ENCODE data around the gene DNAH17. TPM values are rescaled to one million over a fixed set of nuclear protein-coding genes. Genes with fewer than 3 reads are reported as not detected.
A peak's percentile ranks its signal among the peaks of the same experiment; 100 is the strongest.

The DNAH17 gene
- total RNA-seq, 1 experiment from 2014 or later, result 0.18 TPM

DNA sequence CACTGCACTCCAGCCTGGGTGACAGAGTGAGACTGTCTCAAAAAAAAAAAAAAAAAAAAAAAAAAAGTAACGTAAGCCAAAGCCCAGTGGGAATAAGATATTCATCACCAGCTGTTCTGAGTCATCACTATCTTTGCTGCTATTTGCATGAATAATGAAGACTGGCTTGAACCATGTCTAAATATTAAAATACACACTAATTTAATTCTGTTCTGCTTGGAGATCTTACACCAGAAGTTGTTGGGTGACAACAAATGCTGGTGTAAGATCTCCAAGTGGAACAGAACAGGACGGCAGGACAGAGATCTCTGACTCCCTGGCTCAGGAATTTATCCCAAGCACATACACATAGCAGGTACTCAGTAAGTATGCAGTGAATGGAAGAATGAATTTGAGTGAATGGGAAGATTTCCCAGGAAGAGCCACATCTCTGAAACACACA lies 19.6 kb downstream of the DNAH17 start:
- Histone ChIP-seq H3K4me3 (ENCODE audit: low read depth in 2 of 2, low read length in 2 of 2) (no peak overlapping the region), H3K9me3 (ENCODE audit: control insufficient read depth, insufficient read depth, low read depth, low read length) (no peaks in the 10 kb centered on the region; the same call in 1 of the 2 replicates), H3K36me3 (ENCODE audit: control insufficient read depth, insufficient read depth, low read length) (no peaks in the 10 kb centered on the region), H3K27ac (ENCODE audit: low read length) (no peak overlapping the region), H3K4me1 (ENCODE audit: control insufficient read depth, insufficient read depth, low read length) (no peaks in the 10 kb centered on the region), H3K27me3 (ENCODE audit: control insufficient read depth, insufficient read depth, low read length) (no peaks in the 10 kb centered on the region)
- in situ Hi-C loops (cut with HindIII; ENCODE audit: low pct_unique_long_range_greater_than_20kb, low sequenced_read_pairs), result no loop called here
- no peak for DNase-seq (ENCODE audit: low read depth, low spot score)
- ATAC-seq, result peak; percentile 29; the same call in 1 of the 2 replicates
- ChIA-PET POLR2A (no interaction called here), CTCF (no interaction called here)
- no TSS peak for BruUV-seq (replicated peaks)
- TF ChIP-seq SIN3A (IDR thresholded peaks at IDR 0.05; ENCODE audit: borderline replicate concordance, insufficient read depth, low read depth, low read length), result no peak
- TF ChIP-seq REST (IDR thresholded peaks at IDR 0.05; ENCODE audit: insufficient read depth in 1 of 2, low read depth in 2 of 2, low read length in 1 of 2), result no peak
- no peak for TF ChIP-seq TCF7L2 (IDR thresholded peaks at IDR 0.05; ENCODE audit: low read depth, low read length)
- no peak for TF ChIP-seq POLR2AphosphoS5 (IDR thresholded peaks at IDR 0.05; ENCODE audit: low read depth, low read length)
- TF ChIP-seq, protein P1, sequence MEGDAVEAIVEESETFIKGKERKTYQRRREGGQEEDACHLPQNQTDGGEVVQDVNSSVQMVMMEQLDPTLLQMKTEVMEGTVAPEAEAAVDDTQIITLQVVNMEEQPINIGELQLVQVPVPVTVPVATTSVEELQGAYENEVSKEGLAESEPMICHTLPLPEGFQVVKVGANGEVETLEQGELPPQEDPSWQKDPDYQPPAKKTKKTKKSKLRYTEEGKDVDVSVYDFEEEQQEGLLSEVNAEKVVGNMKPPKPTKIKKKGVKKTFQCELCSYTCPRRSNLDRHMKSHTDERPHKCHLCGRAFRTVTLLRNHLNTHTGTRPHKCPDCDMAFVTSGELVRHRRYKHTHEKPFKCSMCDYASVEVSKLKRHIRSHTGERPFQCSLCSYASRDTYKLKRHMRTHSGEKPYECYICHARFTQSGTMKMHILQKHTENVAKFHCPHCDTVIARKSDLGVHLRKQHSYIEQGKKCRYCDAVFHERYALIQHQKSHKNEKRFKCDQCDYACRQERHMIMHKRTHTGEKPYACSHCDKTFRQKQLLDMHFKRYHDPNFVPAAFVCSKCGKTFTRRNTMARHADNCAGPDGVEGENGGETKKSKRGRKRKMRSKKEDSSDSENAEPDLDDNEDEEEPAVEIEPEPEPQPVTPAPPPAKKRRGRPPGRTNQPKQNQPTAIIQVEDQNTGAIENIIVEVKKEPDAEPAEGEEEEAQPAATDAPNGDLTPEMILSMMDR (IDR thresholded peaks at IDR 0.05), result no peak
- intact Hi-C loops (cut with micrococcal nuclease; ENCODE audit: unreplicated experiment), result no loop called here

DNA sequence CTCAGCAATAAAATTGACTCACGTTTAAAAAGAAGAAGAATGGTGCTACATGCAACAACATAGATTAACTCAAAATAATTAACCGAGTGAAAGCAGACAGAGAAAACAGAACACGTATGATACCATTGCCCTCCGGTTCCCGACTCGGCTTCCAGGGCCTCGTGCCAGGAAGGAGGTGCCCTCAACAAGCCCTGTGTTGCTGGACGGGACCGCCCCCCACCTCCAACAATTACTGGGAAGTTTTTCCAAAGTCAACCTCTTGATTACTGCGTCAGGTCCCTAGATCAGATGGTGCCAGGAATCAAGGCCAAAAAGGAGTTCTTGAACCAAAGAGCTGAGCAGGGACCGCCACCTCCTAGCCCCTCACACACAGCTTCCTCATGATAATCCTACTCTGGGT lies 20.4 kb downstream of the DNAH17 start:
- H3K9me3 ChIP-seq (ENCODE audit: control insufficient read depth, insufficient read depth, low read depth, low read length), result no peaks in the 10 kb centered on the region; the same call in 1 of the 2 replicates
- in situ Hi-C loops (cut with HindIII; ENCODE audit: low pct_unique_long_range_greater_than_20kb, low sequenced_read_pairs) (no loop called here), intact Hi-C loops (cut with micrococcal nuclease; ENCODE audit: unreplicated experiment) (no loop called here)
- H3K36me3 ChIP-seq (ENCODE audit: control insufficient read depth, insufficient read depth, low read length), result no peaks in the 10 kb centered on the region
- TF ChIP-seq SIN3A (IDR thresholded peaks at IDR 0.05; ENCODE audit: borderline replicate concordance, insufficient read depth, low read depth, low read length), result no peak
- TF ChIP-seq REST (IDR thresholded peaks at IDR 0.05; ENCODE audit: insufficient read depth in 1 of 2, low read depth in 2 of 2, low read length in 1 of 2), result no peak
- TF ChIP-seq TCF7L2 (IDR thresholded peaks at IDR 0.05; ENCODE audit: low read depth, low read length), result no peak
- no peak for TF ChIP-seq POLR2AphosphoS5 (IDR thresholded peaks at IDR 0.05; ENCODE audit: low read depth, low read length)
- TF ChIP-seq, protein P1 (IDR thresholded peaks at IDR 0.05), result no peak
- H3K27ac ChIP-seq (ENCODE audit: low read length), result no peak overlapping the region
- H3K4me3 ChIP-seq (ENCODE audit: low read depth in 2 of 2, low read length in 2 of 2), result no peak overlapping the region
- ChIA-PET POLR2A (no interaction called here), CTCF (no interaction called here)
- BruUV-seq (replicated peaks), result no TSS peak
- no peaks in the 10 kb centered on the region for H3K4me1 ChIP-seq (ENCODE audit: control insufficient read depth, insufficient read depth, low read length)
- DNase-seq (ENCODE audit: low read depth, low spot score), result no peak
- H3K27me3 ChIP-seq (ENCODE audit: control insufficient read depth, insufficient read depth, low read length), result no peaks in the 10 kb centered on the region
- ATAC-seq, result no peak
